Measurements from ENCODE around the gene RERE.
A peak's percentile ranks its signal among the peaks of the same experiment; 100 is the strongest.
"Not testable (repeated sequence)": the region's sequence is repeated elsewhere in the genome, so short reads cannot be mapped to it uniquely, and the experiment has no call there.

Gene RERE

GRCh38 chr1:8631163-8631562 lies 186.3 kb downstream of the RERE start:
- DNase-seq: no peak

- DNase-seq: no peak
Observed at GRCh38 chr1:8629241-8630091, 188.0 kb downstream of the RERE start.

GRCh38 chr1:8628606-8629005 lies 188.8 kb downstream of the RERE start:
- DNase-seq: no peak

- DNase-seq: no peak
Observed at GRCh38 chr1:8627728-8628127, 189.7 kb downstream of the RERE start.

DNA sequence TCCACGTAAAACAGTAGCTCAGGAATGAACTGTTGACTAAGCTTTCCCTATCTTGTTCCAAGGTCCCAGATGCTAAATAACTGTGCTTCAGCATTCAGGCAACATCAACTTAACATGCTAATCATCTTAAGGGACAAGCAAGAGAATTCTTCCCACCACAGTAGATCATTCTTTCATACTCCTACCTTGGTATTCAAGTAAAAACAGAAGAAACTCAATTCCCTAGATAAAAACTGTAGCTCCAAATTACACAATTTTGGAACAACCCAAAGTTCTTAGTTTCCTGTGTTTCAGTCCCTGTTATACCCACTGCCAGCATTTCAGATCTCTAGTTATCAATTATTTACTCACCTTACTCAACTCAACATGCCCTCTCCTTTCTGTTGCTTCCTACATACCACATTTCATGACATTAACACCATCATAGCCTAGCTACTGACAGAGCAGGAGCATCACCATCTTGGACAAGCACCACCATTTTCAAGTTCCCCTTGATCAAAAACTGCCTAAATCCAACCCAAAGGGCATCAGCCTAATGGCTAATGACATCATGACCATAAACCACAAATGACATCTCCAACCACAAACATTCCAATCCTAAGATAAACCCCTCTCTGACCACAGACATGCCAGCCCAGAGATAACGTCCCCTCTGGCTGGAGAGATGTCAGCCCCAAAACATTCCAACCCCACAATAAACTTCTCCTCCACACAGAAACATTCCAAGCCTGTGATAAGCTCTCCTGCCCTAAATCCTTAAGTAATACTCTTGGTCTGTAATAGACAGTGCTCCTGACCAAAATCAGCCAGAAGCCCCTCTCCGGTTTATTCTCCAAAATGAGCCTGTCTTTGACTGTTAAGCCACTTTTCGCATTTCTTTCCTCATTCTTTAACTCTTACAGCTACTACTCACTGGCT lies 191.2 kb downstream of the RERE start:
- DNase-seq: no peak

DNA sequence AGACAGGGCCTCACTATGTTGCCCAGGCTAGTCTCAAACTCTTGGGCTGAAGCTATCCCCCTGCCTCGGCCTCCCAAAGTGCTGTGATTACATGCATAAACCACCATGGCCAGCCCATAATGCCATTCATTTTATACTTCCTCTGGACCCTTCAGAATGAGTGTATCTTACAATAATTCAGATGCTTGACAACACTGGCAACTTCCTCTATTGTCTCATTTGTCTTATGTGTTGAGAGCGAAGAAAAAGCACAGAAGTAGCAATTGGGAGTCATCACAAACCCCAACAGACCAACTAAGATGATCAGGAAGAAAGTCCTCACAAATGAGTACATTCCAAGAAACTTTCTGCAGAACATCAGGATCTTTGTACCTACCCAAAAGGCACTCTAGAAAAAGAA lies 191.9 kb downstream of the RERE start:
- no peak for DNase-seq

GRCh38 chr1:8623651-8624192 lies 193.7 kb downstream of the RERE start:
- not testable (repeated sequence) for DNase-seq

- DNase-seq: peak; percentile 53
Observed at GRCh38 chr1:8621785-8622348, 195.6 kb downstream of the RERE start.

GRCh38 chr1:8621034-8621582 lies 196.3 kb downstream of the RERE start:
- not testable (repeated sequence) for DNase-seq

GRCh38 chr1:8619917-8620502 lies 197.4 kb downstream of the RERE start:
- peak; percentile 43 for DNase-seq

- not testable (repeated sequence) for DNase-seq
Observed at GRCh38 chr1:8619419-8619818, 198.0 kb downstream of the RERE start.

- not testable (repeated sequence) for DNase-seq
Observed at GRCh38 chr1:8616791-8617190, 200.6 kb downstream of the RERE start.

DNA sequence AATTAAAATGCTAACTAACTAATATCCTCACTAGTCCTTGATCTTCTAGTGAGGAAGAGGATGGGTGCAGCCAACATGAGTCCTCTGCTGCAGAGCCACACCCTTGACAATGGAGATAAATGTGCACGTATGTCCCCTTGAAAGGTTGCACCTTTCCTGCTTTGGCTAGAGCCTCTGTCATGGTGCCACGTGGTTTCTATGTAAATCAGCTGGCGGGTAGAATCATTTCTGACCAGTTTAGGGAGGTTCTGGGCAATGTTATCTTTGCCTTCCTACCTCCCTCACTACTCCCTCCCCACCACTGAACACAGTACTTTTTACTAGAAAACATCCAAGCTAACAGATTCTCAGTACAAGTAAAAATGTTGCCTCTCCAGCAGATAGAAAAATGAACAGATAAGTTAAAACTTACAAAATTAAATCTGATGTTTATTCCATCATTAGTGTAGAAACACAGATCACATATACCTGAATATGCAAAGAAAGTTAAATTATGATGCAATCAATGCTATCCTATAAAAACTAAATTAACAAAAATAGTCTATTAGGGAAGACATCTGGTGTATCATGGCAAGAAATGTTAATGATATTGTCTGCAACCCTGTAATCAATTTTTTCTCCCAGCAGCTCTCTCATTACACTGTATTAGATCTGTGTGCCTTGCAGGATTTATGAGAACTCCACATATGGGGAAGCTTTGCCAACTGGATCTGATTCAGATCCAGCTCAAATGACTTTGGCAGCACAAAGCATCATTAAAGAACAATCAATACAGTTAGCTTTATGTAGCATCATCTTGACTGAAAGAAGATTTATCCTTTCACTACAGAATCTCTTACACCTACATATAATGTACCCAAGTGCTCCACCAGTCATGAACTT lies 205.6 kb downstream of the RERE start:
- peak; percentile 47 for DNase-seq

GRCh38 chr1:8607906-8608305 lies 209.5 kb downstream of the RERE start:
- no peak for DNase-seq

GRCh38 chr1:8604041-8604945 lies 213.1 kb downstream of the RERE start:
- DNase-seq: no peak

DNA sequence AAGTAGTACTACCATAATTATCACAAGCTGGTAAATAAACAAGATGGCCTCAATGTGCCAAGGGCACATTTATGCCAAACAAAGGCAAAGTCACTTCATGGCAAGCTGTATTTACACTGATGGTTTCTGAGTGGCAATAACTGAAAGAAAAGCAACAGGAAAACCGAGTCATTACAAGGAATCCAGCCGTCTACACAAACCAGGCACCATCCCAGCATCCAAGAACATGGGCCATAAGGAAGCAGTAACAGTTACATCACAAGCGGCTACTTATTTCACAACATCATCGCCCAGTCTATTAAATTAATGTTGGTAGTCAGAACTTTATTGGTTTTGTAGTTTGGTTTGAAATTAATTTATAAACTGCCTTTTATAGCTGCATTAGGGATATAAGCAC lies 214.2 kb downstream of the RERE start:
- DNase-seq: peak; percentile 92

DNA sequence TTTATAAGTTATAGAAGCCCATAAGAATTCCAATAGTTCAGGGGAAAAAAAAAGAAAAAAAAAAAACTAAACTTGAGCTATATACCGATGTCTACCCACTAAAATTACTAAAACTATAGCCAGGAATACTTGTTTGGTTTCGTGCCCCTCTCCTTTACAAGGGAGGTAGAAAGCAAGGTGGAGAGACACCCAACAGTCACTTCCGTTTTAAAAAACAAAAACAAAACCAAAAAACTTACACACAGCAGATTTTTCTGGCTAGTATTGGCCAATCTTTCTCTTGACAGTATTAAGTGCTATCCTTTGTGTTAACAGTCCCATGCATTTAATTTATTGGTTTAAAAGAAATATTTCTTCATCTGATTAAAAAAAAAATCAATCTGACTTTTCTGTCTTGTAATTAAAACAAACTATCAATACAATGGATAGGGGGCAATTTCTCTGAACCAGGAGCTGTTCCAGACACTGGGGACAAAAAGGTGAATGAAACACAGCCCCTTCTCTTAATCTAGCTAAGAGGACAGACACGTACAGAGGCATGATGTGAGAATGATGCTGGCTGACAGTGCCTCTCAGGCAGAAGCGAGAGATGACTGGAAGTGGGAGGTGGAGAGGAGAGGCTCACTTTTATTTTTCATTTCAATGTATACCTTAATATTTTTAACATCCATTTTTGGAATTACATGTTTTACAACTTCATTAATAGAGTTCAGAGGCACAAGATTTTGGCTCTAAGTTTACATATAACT lies 214.8 kb downstream of the RERE start:
- DNase-seq: no peak

- DNase-seq: no peak
Observed at GRCh38 chr1:8600336-8600735, 217.1 kb downstream of the RERE start.

DNA sequence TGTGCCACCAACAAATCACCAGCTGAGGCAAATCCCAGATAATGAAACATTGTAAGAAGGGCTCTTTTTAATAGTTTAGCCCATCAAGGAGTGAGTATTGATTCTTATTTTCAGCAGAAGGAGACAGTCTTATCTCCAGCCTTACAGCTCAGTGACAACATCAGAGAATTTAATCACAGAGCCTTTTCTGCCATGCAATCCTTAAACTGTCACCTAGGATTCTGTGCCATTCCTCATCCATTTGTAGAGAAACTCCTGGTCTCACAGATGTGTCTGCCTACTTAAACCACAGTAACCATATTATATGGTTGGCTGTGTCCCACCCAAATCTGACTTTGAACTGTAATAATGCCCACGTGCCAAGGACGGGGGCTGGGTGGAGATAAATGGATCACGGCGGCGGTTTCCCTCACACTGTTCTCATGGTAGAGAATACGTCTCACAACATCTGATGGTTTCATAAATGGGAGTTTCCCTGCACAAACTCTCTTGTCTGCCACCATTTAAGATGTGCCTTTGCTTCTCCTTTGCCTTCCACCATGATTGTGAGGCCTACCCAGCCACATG lies 217.7 kb downstream of the RERE start:
- no peak for DNase-seq

Data from NCI-H1105 treated with DMSO at 0.1 percent for 48 hours (cell line).